ENCODE data around the gene PRR22.

GRCh38 chr19:5820785-5821184, 36.2 kb upstream of the PRR22 start:
- TF ChIP-seq CTCF (IDR thresholded peaks at IDR 0.05) (no peak), POLR2A (IDR thresholded peaks at IDR 0.05) (no peak)
